BE2C (cell line): ENCODE results near the gene AVPI1.
A peak's percentile ranks its signal among the peaks of the same experiment; 100 is the strongest.

Experiments used
- DNase-seq: peaks from one replicate; pipeline ENCODE4 v3.0.0-alpha.2; 2020
- H3K27me3 ChIP-seq: fragments of 250-450 bp; sonication (Bioruptor Pico); 2 replicates; pipeline ENCODE4 v1.5.1; 2020; ENCODE audit warnings: mild to moderate bottlenecking
- H3K36me3 ChIP-seq: fragments of 250-450 bp; sonication (Bioruptor Pico); 2 replicates; pipeline ENCODE4 v1.5.1; 2020; ENCODE audit warnings: mild to moderate bottlenecking
- H3K4me1 ChIP-seq: fragments of 250-450 bp; sonication (Bioruptor Pico); 2 replicates; pipeline ENCODE4 v1.5.1; 2020
- H3K4me3 ChIP-seq: 2 replicates; pipeline ENCODE4 v1.5.1; 2011; ENCODE audit warnings: low read depth, low read length
- H3K9me3 ChIP-seq: fragments of 250-450 bp; sonication (Bioruptor Pico); 2 replicates; pipeline ENCODE4 v1.5.1; 2020
- CTCF ChIP-seq: IDR thresholded peaks from 2 replicates; pipeline ENCODE4 v1.5.1; 2012; ENCODE audit warnings: mild to moderate bottlenecking, low read depth, low read length

Gene AVPI1

GRCh38 chr10:97667463-97667862 is 19.6 kb downstream of the AVPI1 start:
- no peaks in the 10 kb centered on the region for H3K9me3 ChIP-seq
- no peak for TF ChIP-seq CTCF
- no peak overlapping the region for H3K4me3 ChIP-seq
- peaks cover 10% of the 10 kb centered on the region for H3K4me1 ChIP-seq
- H3K27me3 ChIP-seq = no peaks in the 10 kb centered on the region
- peak; percentile 26 for DNase-seq
- peaks cover 43% of the 10 kb centered on the region for H3K36me3 ChIP-seq

GRCh38 chr10:97666992-97667391 is 20.0 kb downstream of the AVPI1 start:
- DNase-seq = no peak
- no peak for TF ChIP-seq CTCF
- H3K4me3 ChIP-seq = no peak overlapping the region
- H3K4me1 ChIP-seq = peaks cover 10% of the 10 kb centered on the region
- H3K9me3 ChIP-seq = no peaks in the 10 kb centered on the region
- H3K27me3 ChIP-seq = no peaks in the 10 kb centered on the region
- peaks cover 44% of the 10 kb centered on the region for H3K36me3 ChIP-seq

GRCh38 chr10:97664282-97664850 is 22.7 kb downstream of the AVPI1 start:
- Histone ChIP-seq H3K4me3 (no peak overlapping the region), H3K9me3 (no peaks in the 10 kb centered on the region), H3K4me1 (peaks cover 12% of the 10 kb centered on the region), H3K36me3 (peaks cover 33% of the 10 kb centered on the region), H3K27me3 (no peaks in the 10 kb centered on the region)
- DNase-seq = no peak
- TF ChIP-seq CTCF = no peak

DNA sequence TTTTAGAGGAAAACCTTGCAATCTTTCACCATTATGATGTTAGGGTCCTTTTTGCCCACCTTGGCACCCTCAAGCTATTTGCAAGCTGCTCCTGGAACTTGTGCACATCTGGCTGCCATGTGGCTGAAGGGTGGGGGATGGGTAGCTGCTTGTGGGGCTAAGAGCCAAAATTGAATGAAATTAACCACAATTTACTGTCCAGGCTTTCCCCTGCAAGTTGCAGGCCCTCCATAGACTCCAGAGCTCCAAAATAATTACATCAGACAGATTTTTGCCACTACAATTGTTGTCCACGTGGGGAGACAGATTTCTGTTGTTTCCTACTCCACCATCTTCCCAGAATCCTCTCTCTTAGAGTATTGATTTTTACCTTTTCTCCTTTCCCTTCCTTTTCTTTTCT is 27.5 kb downstream of the AVPI1 start:
- no peak for TF ChIP-seq CTCF
- peaks cover 31% of the 10 kb centered on the region for H3K36me3 ChIP-seq
- DNase-seq = peak; percentile 90

DNA sequence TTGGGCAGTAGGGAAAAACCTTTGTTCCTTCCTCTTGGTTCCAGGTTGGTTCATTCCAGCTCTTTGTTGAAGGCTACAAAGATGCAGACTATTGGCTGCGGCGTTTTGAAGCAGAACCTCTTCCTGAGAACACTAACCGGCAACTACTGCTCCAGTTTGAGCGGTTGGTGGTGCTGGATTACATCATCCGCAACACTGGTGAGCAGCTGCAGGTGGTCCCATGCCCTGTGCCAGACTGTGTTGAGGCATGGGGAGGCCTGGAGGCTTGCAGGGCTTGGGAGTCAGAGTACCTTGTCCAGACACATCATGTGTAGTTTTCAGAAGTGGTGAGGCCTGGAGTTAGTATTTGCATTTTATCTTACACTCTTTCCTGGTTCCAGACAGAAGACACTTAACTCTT is 30.3 kb downstream of the AVPI1 start:
- Histone ChIP-seq H3K4me1 (peaks cover 15% of the 10 kb centered on the region), H3K36me3 (peaks cover 47% of the 10 kb centered on the region), H3K4me3 (no peak overlapping the region), H3K9me3 (no peaks in the 10 kb centered on the region; the same call in 1 of the 2 replicates), H3K27me3 (no peaks in the 10 kb centered on the region)
- peak; percentile 34 for DNase-seq
- no peak for TF ChIP-seq CTCF

More for the DNA sequence above, 27.5 kb downstream of the AVPI1 start:
- Histone ChIP-seq H3K27me3 (no peaks in the 10 kb centered on the region), H3K4me3 (no peak overlapping the region), H3K9me3 (no peaks in the 10 kb centered on the region), H3K4me1 (peaks cover 23% of the 10 kb centered on the region)

GRCh38 chr10:97651773-97652172 is 35.3 kb downstream of the AVPI1 start:
- Histone ChIP-seq H3K36me3 (peaks cover 52% of the 10 kb centered on the region), H3K4me1 (peaks cover 7% of the 10 kb centered on the region; the same call in 1 of the 2 replicates), H3K4me3 (no peak overlapping the region), H3K9me3 (no peaks in the 10 kb centered on the region; the same call in 1 of the 2 replicates), H3K27me3 (no peaks in the 10 kb centered on the region)
- no peak for DNase-seq
- TF ChIP-seq CTCF = no peak
